T-helper 1 cell treated with Interleukin-12 subunit alpha and Interleukin-12 subunit beta and Interleukin-4 antibody, amounts not matched to agents 30 μg/mL and 1 μg/mL, for 36 hours (primary cell): Measurements from ENCODE around the gene PLXNC1.

ENCODE experiments used
- H3K27ac Mint-ChIP-seq: one replicate; pipeline ENCODE4 v1.8.0; 2021; ENCODE audit warnings: mild to moderate bottlenecking, mixed read lengths
- H3K27me3 Mint-ChIP-seq: one replicate; pipeline ENCODE4 v1.8.0; 2021; ENCODE audit warnings: low read depth, mixed read lengths
- H3K36me3 Mint-ChIP-seq: one replicate; pipeline ENCODE4 v1.8.0; 2021; ENCODE audit warnings: low read depth, mixed read lengths
- H3K4me1 Mint-ChIP-seq: one replicate; pipeline ENCODE4 v1.8.0; 2021; ENCODE audit warnings: low read depth, mixed read lengths
- H3K4me3 Mint-ChIP-seq: one replicate; pipeline ENCODE4 v1.8.0; 2021; ENCODE audit warnings: mild to moderate bottlenecking, moderate library complexity, mixed read lengths
- H3K9me3 Mint-ChIP-seq: one replicate; pipeline ENCODE4 v1.8.0; 2021; ENCODE audit warnings: mixed read lengths

PLXNC1 gene

GRCh38 chr12:94162108-94162507 is 13.7 kb downstream of the PLXNC1 start:
- Mint-ChIP-seq H3K27ac (no peak overlapping the region), H3K4me3 (no peak overlapping the region), H3K27me3 (no peaks in the 10 kb centered on the region)

GRCh38 chr12:94163850-94164249 is 15.5 kb downstream of the PLXNC1 start:
- Mint-ChIP-seq H3K9me3 (no peaks in the 10 kb centered on the region), H3K4me3 (no peak overlapping the region), H3K27ac (no peak overlapping the region)

More at GRCh38 chr12:94162108-94162507, 13.7 kb downstream of the PLXNC1 start:
- Mint-ChIP-seq H3K9me3 (no peaks in the 10 kb centered on the region), H3K36me3 (peaks cover 14% of the 10 kb centered on the region), H3K4me1 (peaks cover 17% of the 10 kb centered on the region)

GRCh38 chr12:94165138-94165537 is 16.8 kb downstream of the PLXNC1 start:
- Mint-ChIP-seq H3K36me3 (peaks cover 13% of the 10 kb centered on the region), H3K4me1 (peaks cover 12% of the 10 kb centered on the region), H3K4me3 (no peak overlapping the region), H3K27ac (no peak overlapping the region), H3K9me3 (no peaks in the 10 kb centered on the region), H3K27me3 (no peaks in the 10 kb centered on the region)

More at GRCh38 chr12:94163850-94164249, 15.5 kb downstream of the PLXNC1 start:
- H3K4me1 Mint-ChIP-seq: peaks cover 7% of the 10 kb centered on the region
- no peaks in the 10 kb centered on the region for H3K27me3 Mint-ChIP-seq
- H3K36me3 Mint-ChIP-seq: peaks cover 14% of the 10 kb centered on the region

- Mint-ChIP-seq H3K36me3 (peaks cover 20% of the 10 kb centered on the region), H3K27me3 (no peaks in the 10 kb centered on the region), H3K9me3 (no peaks in the 10 kb centered on the region), H3K4me3 (no peak overlapping the region), H3K27ac (no peak overlapping the region), H3K4me1 (peaks cover 18% of the 10 kb centered on the region)
Observed at GRCh38 chr12:94165670-94166364, 17.4 kb downstream of the PLXNC1 start.

GRCh38 chr12:94167071-94167755 is 18.8 kb downstream of the PLXNC1 start:
- Mint-ChIP-seq H3K27ac (no peak overlapping the region), H3K36me3 (peaks cover 27% of the 10 kb centered on the region), H3K27me3 (no peaks in the 10 kb centered on the region), H3K4me3 (no peak overlapping the region), H3K9me3 (no peaks in the 10 kb centered on the region), H3K4me1 (peaks cover 26% of the 10 kb centered on the region)

- Mint-ChIP-seq H3K9me3 (no peaks in the 10 kb centered on the region), H3K27me3 (no peaks in the 10 kb centered on the region), H3K36me3 (peaks cover 24% of the 10 kb centered on the region), H3K27ac (no peak overlapping the region), H3K4me3 (no peak overlapping the region), H3K4me1 (peaks cover 28% of the 10 kb centered on the region)
Observed at GRCh38 chr12:94167756-94168416, 19.5 kb downstream of the PLXNC1 start.

DNA sequence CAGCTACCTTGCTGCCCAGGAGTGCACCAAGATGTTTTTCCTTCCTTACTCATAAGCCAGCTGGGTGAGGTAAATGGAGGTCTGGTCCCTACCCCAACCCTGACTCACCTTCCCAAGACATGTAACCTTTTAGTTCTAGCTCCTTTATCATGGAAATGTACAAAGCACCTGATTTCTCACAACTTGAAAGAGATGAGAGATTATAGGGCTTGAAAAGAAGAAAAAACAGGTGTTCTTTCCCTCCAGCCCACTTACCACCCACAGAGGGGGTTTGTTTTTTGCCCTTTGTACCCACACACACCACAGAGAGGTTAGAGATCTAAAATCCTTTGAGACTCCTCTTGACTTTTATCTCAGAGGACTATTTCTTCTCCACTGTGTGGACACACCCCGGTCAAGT is 21.1 kb downstream of the PLXNC1 start:
- H3K27me3 Mint-ChIP-seq: no peaks in the 10 kb centered on the region
- no peak overlapping the region for H3K27ac Mint-ChIP-seq
- peaks cover 40% of the 10 kb centered on the region for H3K4me1 Mint-ChIP-seq
- H3K9me3 Mint-ChIP-seq: no peaks in the 10 kb centered on the region
- peaks cover 25% of the 10 kb centered on the region for H3K36me3 Mint-ChIP-seq
- H3K4me3 Mint-ChIP-seq: no peak overlapping the region

DNA sequence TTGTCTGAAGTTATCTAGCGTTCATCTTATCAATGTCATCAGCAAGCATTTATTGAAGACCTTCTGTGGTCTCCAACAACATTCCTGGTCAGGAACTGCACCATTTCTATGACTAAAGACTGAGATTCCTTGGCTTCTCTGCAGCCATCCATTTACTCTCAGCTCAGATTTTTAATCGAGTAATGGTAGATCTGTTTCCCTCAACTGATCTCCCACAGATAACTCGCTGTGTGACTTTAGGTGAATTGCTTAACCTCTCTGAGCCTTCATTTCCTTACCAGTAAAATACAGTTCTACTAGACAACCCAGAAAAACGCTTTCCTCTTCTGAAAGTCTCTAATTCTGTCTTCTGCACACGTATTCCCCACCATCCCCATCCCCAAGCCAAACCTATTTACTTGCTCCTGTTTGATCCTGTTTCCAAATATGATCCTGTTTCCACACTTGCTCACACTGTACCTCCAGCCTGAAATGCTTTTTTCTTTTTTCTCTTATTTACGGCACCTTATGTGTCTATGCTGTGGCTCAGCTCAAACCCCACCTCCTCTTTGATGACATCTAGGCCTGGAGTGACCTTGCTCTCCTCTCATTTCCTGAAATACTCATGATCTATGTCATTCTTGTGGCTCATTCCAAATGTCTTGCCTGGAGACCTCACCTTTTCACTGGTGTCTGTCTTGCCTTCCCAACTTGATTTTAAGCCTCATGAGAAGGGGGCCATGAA is 21.8 kb downstream of the PLXNC1 start:
- no peak overlapping the region for H3K4me3 Mint-ChIP-seq
- no peak overlapping the region for H3K27ac Mint-ChIP-seq
- H3K27me3 Mint-ChIP-seq: no peaks in the 10 kb centered on the region
- peaks cover 25% of the 10 kb centered on the region for H3K36me3 Mint-ChIP-seq
- no peaks in the 10 kb centered on the region for H3K9me3 Mint-ChIP-seq
- peaks cover 42% of the 10 kb centered on the region for H3K4me1 Mint-ChIP-seq

DNA sequence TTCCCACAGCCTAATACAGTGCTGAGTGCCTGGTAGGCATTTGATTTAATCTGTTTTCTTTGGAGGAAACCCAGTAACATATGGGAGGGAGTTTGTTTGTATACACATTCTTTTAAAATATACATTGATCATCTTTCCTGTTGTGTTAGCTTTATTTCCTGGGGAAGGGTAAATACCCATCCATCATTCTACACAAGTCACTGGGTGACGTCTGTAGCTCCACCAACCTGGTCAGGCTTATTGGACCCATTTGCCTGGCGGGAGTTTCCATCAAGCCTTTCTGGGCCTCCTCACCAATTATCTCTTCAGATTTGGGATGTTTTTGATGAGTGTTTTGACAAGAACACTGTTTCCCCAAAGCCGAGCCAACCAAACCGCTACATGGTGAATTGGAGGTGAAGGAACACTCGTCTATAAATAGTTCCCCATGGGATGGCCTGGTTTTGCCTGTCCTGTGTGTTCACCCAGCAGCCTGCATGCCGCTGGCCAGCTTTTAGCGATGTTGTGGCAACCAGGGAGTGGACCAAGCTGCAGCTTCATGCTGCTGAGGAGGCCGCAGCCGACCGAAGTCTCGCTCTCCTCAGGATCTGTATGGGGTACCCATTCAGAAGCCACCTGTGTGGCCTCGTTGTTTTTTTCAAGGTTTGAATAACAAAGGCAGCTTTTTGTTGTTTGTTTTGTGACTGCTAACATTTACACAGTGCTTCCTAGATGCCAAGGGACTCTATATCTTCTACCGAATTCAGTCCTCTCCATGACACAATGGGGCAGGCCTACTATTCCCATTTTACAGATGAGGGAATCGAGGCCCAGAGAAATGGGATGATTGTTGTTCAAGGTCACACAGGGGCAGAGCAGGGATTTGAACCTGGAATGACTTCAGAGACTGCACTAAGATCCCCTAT is 22.6 kb downstream of the PLXNC1 start:
- H3K4me3 Mint-ChIP-seq: no peak overlapping the region
- H3K9me3 Mint-ChIP-seq: no peaks in the 10 kb centered on the region
- peaks cover 49% of the 10 kb centered on the region for H3K4me1 Mint-ChIP-seq
- peaks cover 28% of the 10 kb centered on the region for H3K36me3 Mint-ChIP-seq
- no peaks in the 10 kb centered on the region for H3K27me3 Mint-ChIP-seq
- H3K27ac Mint-ChIP-seq: no peak overlapping the region

DNA sequence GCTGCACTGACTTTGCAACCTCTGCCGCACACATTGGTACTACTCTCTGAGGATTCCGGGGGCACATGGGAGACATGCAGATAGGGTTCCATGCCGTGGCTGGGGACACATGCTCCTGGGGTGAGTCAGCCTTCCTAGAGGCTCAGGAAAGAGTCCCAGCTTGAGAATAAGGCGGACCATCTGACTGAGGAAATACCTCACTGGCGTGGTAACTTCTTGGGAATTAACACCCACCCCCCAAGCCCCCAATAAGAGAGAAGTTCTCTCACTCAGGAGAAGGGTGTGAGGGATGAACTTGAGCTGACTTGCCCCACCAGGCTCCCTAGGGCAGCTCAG is 23.2 kb downstream of the PLXNC1 start:
- H3K27me3 Mint-ChIP-seq: no peaks in the 10 kb centered on the region
- H3K4me3 Mint-ChIP-seq: no peak overlapping the region
- no peak overlapping the region for H3K27ac Mint-ChIP-seq
- H3K36me3 Mint-ChIP-seq: peaks cover 28% of the 10 kb centered on the region
- H3K4me1 Mint-ChIP-seq: peaks cover 52% of the 10 kb centered on the region
- H3K9me3 Mint-ChIP-seq: no peaks in the 10 kb centered on the region

DNA sequence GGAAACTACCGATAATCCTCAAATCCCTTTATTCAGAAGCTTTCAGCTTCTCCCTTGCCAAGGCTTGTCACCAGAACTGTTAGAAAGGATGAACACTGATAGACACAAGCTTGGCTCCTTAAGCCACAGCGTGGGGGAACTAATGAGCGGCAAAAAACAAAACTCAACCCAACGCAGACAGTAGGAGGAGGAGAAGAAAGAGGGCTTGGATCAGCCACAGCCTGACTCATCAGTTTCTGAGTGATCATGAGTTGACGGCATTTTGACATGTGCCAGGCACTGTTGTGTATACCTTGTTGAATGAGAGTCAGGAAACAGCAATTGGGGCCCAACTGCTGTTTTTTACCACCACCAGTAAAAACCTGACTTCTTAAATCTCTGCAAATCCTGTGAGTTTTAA is 23.7 kb downstream of the PLXNC1 start:
- H3K27ac Mint-ChIP-seq: no peak overlapping the region
- peaks cover 28% of the 10 kb centered on the region for H3K36me3 Mint-ChIP-seq
- no peaks in the 10 kb centered on the region for H3K9me3 Mint-ChIP-seq
- H3K27me3 Mint-ChIP-seq: no peaks in the 10 kb centered on the region
- peaks cover 52% of the 10 kb centered on the region for H3K4me1 Mint-ChIP-seq
- no peak overlapping the region for H3K4me3 Mint-ChIP-seq

- H3K4me3 Mint-ChIP-seq: no peak overlapping the region
- H3K4me1 Mint-ChIP-seq: peaks cover 52% of the 10 kb centered on the region
- H3K9me3 Mint-ChIP-seq: peaks cover 9% of the 10 kb centered on the region
- H3K36me3 Mint-ChIP-seq: peaks cover 34% of the 10 kb centered on the region
- H3K27ac Mint-ChIP-seq: no peak overlapping the region
- H3K27me3 Mint-ChIP-seq: no peaks in the 10 kb centered on the region
Observed at GRCh38 chr12:94172973-94173372, 24.6 kb downstream of the PLXNC1 start.

- Mint-ChIP-seq H3K27ac (no peak overlapping the region), H3K36me3 (peaks cover 38% of the 10 kb centered on the region), H3K4me1 (peaks cover 52% of the 10 kb centered on the region), H3K27me3 (no peaks in the 10 kb centered on the region), H3K9me3 (peaks cover 15% of the 10 kb centered on the region), H3K4me3 (no peak overlapping the region)
Observed at GRCh38 chr12:94173660-94174265, 25.4 kb downstream of the PLXNC1 start.
